Hepatocyte (in vitro differentiated cells): ENCODE measurements around the gene NUMB.

Experiments used
- EZH2 ChIP-seq: fragments of 200-600 bp; sonication (generic); IDR thresholded peaks from 2 replicates; pipeline ENCODE4 v1.6.1; 2016; ENCODE audit warnings: antibody characterized with exemption, mild to moderate bottlenecking, borderline replicate concordance
- TF ChIP-seq, protein P1 (sequence below): fragments of 200-600 bp; sonication (generic); IDR thresholded peaks from 2 replicates; pipeline ENCODE4 v1.5.1; 2016; ENCODE audit warnings: antibody characterized with exemption, mild to moderate bottlenecking; ENCODE audit not compliant: poor library complexity

DNA sequence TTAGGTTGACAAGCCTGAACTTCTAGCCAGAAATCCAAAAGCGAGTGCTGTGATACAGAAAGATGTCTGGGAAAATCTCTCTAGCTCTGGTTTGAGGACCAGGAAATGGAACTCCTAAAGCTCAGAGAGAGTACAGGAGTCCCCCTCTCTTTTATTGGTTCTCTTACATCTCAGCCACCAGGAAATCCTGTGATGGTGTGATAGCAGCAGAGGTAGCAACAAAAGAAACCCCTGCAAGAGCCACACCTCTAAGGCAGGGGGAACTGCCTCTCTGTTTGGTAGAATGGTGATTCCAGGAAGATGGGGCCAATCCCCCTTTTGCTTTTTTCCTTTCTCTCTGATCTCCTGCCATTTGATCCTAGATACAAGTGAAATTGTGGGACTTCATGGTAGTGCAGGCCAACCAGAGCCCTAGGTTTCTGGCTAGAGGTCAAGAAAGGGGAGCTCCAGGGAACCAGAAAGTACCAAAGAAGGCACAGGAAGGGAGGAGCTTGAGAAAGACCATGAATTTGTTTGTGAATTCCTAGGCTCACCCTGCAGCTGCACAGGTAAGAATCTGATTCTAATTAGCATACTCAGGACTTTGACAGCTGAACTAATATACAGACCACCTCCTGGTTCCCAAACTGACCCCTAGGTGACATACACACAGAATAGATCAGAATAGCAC is 132.6 kb downstream of the NUMB start:
- TF ChIP-seq EZH2 = no peak
- TF ChIP-seq, protein P1, sequence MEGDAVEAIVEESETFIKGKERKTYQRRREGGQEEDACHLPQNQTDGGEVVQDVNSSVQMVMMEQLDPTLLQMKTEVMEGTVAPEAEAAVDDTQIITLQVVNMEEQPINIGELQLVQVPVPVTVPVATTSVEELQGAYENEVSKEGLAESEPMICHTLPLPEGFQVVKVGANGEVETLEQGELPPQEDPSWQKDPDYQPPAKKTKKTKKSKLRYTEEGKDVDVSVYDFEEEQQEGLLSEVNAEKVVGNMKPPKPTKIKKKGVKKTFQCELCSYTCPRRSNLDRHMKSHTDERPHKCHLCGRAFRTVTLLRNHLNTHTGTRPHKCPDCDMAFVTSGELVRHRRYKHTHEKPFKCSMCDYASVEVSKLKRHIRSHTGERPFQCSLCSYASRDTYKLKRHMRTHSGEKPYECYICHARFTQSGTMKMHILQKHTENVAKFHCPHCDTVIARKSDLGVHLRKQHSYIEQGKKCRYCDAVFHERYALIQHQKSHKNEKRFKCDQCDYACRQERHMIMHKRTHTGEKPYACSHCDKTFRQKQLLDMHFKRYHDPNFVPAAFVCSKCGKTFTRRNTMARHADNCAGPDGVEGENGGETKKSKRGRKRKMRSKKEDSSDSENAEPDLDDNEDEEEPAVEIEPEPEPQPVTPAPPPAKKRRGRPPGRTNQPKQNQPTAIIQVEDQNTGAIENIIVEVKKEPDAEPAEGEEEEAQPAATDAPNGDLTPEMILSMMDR = no peak
